Kidney epithelial cell (primary cell): ENCODE data around the gene CAMTA1. TPM values are rescaled to one million over a fixed set of nuclear protein-coding genes. Genes with fewer than 3 reads are reported as not detected.

ENCODE experiments used
- DNase-seq: peaks from one replicate; pipeline ENCODE4 v3.0.0-alpha.2; 2010; ENCODE audit warnings: low read depth
- H3K27me3 ChIP-seq: 2 replicates; pipeline ENCODE4 v1.6.0; 2011; ENCODE audit warnings: low read length; ENCODE audit not compliant: control insufficient read depth, insufficient read depth
- H3K36me3 ChIP-seq: 2 replicates; pipeline ENCODE4 v1.5.1; 2011; ENCODE audit warnings: low read length; ENCODE audit not compliant: control insufficient read depth, insufficient read depth
- H3K4me3 ChIP-seq: 2 replicates; pipeline ENCODE4 v1.5.1; 2011; ENCODE audit warnings: low read depth, mild to moderate bottlenecking, control low read depth, low read length
- total RNA-seq: library from RNA; depleted of rRNA; stranded (reverse); fragments of >200 nt; gene quantifications from 2 replicates; pipeline ENCODE4 v1.2.3, GENCODE V29; 2015
- TF ChIP-seq, protein P1 (sequence below): IDR thresholded peaks from 2 replicates; pipeline ENCODE4 v1.5.1; 2011; ENCODE audit warnings: mild to moderate bottlenecking, moderate library complexity, low read length, control low read depth, inconsistent platforms; ENCODE audit not compliant: insufficient read depth, poor library complexity, severe bottlenecking

Gene CAMTA1
- total RNA-seq, 1 donor from 2014 or later = 76.5 TPM

DNA sequence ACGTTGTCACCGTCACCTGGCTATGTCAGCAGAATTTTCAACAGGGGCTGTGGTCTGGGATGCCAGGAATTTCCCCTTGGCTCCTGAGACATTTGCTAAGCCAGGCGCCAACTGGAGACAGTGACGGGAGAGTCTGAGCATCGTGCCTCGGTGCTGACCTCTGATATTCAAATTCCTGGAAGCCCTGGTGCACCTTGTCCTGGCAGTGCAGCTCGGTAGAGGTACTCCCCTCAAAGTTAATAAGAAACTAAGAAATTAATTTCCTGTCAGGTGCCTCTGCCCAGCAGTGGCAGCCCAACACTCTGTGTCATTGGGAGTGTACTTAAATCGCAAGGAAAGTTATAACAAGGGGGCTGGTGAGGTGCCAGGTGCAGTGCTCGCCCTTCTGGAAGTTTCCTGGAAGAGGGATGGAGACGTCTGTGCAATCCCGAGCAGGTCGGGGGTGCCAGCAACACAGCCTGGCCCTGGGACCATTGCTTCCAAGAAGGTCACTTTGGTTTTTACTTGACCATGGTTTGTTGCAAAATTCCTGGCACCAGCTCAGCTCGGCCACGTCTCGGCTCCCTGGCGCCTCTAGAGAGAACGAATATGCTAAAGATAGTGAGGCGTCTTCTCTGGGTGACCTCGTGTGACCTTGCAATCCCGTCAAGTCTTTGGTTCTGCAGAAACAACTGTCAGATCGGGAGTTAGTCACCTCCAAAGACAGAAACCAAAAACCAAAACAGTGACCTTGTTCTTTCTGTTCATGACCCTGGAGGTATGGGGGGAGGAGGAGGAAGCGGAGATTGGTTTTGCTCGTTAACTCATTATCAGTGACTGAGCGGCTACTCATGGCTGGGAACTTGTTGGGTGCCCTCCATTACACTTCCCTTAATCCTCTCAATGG lies 836.3 kb downstream of the CAMTA1 start:
- Histone ChIP-seq H3K36me3 (no peaks in the 10 kb centered on the region), H3K4me3 (no peak overlapping the region), H3K27me3 (peaks cover 6% of the 10 kb centered on the region)
- TF ChIP-seq, protein P1, sequence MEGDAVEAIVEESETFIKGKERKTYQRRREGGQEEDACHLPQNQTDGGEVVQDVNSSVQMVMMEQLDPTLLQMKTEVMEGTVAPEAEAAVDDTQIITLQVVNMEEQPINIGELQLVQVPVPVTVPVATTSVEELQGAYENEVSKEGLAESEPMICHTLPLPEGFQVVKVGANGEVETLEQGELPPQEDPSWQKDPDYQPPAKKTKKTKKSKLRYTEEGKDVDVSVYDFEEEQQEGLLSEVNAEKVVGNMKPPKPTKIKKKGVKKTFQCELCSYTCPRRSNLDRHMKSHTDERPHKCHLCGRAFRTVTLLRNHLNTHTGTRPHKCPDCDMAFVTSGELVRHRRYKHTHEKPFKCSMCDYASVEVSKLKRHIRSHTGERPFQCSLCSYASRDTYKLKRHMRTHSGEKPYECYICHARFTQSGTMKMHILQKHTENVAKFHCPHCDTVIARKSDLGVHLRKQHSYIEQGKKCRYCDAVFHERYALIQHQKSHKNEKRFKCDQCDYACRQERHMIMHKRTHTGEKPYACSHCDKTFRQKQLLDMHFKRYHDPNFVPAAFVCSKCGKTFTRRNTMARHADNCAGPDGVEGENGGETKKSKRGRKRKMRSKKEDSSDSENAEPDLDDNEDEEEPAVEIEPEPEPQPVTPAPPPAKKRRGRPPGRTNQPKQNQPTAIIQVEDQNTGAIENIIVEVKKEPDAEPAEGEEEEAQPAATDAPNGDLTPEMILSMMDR = no peak
- DNase-seq = no peak

DNA sequence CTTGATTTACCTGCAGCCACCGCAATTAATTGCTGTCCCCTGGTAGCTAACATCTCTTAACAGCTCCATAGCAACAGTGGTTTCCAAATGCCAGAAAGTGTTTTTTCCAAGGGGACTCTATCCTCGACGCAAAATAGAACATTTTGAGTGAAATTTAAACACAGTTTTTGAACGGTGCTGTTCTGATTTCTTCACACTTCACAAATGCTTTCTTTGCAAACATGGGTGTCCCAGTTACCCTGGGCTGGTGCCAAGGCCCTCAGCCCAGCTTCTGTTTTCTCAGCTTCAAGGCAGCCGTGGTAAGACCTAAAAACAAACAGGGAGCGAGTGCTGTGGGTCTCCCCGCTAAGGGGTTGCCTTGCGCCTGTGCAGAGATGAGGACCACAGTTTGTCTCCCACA lies 838.6 kb downstream of the CAMTA1 start:
- Histone ChIP-seq H3K27me3 (peaks cover 14% of the 10 kb centered on the region), H3K4me3 (no peak overlapping the region)
- DNase-seq = no peak

GRCh38 chr1:7624791-7625355 lies 839.6 kb downstream of the CAMTA1 start:
- TF ChIP-seq, protein P1 = no peak
- H3K4me3 ChIP-seq = no peak overlapping the region
- peaks cover 14% of the 10 kb centered on the region for H3K27me3 ChIP-seq
- no peak for DNase-seq
- H3K36me3 ChIP-seq = no peaks in the 10 kb centered on the region

More for the DNA sequence above, 838.6 kb downstream of the CAMTA1 start:
- H3K36me3 ChIP-seq = no peaks in the 10 kb centered on the region
- TF ChIP-seq, protein P1 = no peak

DNA sequence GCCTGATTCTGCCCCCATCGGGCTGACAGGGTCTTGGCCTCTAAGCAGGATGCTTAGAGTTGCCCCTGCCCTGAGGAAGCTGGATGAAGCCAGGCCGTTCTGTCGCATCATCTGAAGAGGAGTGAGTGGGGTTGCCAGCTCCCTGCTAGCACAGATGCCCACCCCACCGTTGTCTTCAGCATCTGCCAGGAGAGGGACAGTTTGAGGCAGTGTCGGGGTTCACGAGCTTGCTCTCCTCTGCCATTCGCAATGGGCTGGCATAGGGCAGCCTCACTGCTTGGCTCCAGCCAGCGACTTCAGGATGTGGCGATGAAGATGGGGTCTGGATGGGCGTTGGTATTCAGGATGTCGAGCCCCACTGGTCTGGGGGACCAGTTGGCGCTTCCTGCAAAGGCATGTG lies 840.1 kb downstream of the CAMTA1 start:
- H3K27me3 ChIP-seq = peaks cover 14% of the 10 kb centered on the region
- no peak for DNase-seq
- H3K36me3 ChIP-seq = no peaks in the 10 kb centered on the region
- H3K4me3 ChIP-seq = no peak overlapping the region
- TF ChIP-seq, protein P1 = no peak

DNA sequence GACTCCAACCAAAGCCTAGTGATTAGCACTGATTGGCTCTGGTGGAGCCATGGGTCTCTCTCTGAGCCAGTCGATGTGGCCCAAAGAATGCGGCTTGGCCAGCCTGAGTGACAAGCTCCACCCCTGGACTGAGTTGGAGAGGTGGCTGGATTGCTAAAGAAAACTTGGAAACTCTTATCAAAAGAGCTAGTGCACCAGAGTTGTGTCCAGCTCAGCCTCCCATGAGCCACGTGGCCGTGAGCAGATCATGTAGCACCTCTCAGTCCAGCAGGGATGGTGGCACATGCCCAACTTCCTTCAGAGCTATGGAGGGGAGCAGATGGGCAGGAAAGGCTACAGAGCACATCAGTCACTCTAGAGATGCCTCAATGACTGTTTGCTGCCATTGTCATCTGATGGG lies 843.0 kb downstream of the CAMTA1 start:
- Histone ChIP-seq H3K4me3 (no peak overlapping the region), H3K36me3 (no peaks in the 10 kb centered on the region), H3K27me3 (peaks cover 26% of the 10 kb centered on the region)
- no peak for DNase-seq
- TF ChIP-seq, protein P1 = no peak
